ENCODE results near the gene ZBTB32.

GRCh38 chr19:35745328-35746086 is 41.1 kb downstream of the ZBTB32 start, which contains the start of the genes PSENEN and U2AF1L4:
- TF ChIP-seq CTCF (IDR thresholded peaks at IDR 0.05) (peak in 2 of 7 experiments; percentile 32 to 36), POLR2A (IDR thresholded peaks at IDR 0.05) (peak in 1 of 3 donors; percentile 63)
